HK-2 (cell line): ENCODE data around the gene AOC1.
"Not testable (repeated sequence)": the region's sequence is repeated elsewhere in the genome, so short reads cannot be mapped to it uniquely, and the experiment has no call there.

Experiments
- DNase-seq: peaks from one replicate; pipeline ENCODE4 v3.0.0-alpha.2; 2018; ENCODE audit not compliant: unreplicated experiment

AOC1 gene, protein sequence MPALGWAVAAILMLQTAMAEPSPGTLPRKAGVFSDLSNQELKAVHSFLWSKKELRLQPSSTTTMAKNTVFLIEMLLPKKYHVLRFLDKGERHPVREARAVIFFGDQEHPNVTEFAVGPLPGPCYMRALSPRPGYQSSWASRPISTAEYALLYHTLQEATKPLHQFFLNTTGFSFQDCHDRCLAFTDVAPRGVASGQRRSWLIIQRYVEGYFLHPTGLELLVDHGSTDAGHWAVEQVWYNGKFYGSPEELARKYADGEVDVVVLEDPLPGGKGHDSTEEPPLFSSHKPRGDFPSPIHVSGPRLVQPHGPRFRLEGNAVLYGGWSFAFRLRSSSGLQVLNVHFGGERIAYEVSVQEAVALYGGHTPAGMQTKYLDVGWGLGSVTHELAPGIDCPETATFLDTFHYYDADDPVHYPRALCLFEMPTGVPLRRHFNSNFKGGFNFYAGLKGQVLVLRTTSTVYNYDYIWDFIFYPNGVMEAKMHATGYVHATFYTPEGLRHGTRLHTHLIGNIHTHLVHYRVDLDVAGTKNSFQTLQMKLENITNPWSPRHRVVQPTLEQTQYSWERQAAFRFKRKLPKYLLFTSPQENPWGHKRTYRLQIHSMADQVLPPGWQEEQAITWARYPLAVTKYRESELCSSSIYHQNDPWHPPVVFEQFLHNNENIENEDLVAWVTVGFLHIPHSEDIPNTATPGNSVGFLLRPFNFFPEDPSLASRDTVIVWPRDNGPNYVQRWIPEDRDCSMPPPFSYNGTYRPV

DNA sequence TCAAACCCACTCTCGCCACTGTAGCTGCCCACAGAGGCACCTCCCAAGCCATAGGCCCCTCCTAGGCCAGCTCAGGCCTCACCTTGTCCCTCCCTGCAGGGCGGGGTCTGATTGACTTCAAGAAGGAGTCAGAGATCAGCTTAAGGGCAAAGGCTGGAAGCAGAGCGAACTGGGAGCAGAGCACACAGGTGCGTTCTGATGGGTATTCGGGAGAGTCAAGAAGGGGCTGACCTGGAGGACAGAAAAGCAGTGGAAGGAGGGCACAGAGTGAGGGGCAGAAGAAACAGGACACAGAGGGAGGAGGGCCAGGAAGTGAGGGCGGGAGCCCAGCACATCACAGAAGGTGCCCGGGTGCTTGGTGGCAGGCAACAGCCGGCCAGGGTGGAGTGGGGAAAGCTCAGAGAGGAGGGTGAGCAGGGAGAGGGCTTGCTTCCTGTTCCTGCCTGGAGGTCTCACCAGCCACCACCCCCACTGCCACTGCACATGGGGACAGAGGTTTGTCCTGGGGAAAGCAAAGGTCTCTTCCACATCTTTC lies at the start of gene AOC1:
Gene AOC1, plus strand, starts transcription at position 147 of the 535 bp plus-strand sequence. CDS start 3,954 bp downstream, outside the sequence.
- no peak for DNase-seq

DNA sequence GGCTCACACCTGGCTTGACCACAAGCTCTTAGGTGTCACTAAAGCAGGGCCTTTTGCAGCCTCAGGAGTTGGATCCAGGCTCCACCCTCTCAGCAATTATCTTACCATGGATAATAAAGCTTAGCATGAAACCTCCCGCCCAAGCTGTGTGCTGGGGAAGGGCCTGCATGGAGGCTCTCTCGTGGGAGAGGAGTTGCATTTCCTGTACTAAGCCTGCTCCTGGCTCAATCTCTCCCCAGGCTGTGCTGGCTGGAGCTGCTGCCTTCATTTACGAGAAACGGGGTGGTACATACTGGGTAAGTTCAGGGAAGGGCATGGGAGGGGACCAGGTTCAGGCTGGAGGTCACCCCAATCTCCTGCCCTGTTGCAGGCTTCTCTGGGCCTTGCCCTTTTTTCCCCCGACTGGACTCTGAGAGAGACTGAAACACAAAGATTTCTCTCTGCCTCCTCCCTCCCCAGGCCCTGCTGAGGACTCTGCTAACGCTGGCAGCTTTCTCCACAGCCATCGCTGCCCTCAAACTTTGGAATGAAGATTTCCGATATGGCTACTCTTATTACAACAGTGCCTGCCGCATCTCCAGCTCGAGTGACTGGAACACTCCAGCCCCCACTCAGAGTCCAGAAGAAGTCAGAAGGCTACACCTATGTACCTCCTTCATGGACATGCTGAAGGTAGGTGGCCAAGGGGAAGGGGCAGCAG lies 49.0 kb upstream of the AOC1 start:
- no peak for DNase-seq

DNA sequence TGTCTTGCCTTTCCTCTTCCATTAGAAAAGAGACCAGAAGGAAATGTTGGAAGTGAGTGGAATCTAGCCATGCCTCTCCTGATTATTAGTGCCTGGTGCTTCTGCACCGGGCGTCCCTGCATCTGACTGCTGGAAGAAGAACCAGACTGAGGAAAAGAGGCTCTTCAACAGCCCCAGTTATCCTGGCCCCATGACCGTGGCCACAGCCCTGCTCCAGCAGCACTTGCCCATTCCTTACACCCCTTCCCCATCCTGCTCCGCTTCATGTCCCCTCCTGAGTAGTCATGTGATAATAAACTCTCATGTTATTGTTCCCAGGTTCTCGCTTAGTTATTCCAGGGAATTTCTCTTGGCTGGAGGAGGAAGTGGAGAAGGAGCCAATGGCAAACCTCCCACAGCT lies 47.5 kb upstream of the AOC1 start:
- no peak for DNase-seq

DNA sequence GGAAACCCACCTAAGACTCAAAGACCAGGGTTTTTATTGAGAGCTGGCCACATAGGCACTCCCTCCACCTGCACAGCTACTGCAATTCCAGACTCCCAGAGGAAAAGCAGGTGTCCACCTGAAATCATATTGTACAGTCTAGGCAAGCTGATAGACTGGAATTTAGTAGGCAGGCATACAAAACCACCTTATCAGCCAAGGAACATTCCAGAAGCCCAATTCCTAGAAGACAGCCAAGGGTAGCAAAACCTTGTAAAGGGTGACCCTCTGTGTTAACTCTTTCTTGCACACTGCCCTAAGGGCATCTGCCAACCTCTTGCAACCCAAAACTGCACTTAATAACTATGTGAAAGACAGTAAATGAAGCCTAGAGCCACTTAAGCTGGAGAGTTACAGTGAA lies 46.5 kb upstream of the AOC1 start:
- DNase-seq: no peak

DNA sequence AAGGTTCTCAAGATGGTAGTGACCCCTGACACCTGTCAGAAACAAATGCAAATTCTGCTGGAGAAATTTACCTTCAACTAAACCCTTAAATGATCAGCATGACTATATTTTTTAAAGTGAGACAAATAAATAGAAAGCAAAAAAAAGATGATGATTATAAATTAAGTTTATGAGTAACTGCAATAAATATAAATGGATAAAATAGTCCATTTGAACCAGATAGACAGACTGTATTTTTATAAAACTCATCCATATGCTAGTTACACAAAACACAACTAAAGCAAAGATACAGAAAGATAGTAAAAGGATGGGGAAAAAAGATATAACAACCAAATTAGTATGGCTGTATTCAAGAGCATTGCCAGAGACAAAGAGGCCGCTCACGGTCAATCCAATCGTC lies 45.9 kb upstream of the AOC1 start:
- DNase-seq: no peak

DNA sequence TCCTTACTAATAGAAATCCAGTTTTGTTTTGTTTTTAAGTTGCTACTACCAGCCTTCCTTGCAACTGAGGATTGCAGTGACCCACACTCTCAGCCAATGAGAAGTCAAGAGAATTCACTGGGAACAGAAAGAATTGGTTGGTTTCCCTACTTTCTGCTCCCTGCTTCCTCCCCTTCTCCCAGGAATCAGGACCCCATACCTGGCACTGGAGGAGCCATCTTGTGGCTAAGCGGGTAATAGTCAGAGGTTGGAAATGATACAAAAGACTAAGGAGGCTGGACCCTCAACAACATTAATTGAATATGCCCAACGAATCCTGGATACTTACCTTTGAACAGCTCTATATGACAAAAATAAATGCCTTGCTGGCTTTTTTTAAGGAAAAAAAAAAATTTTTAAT lies 45.5 kb upstream of the AOC1 start:
- DNase-seq: no peak

DNA sequence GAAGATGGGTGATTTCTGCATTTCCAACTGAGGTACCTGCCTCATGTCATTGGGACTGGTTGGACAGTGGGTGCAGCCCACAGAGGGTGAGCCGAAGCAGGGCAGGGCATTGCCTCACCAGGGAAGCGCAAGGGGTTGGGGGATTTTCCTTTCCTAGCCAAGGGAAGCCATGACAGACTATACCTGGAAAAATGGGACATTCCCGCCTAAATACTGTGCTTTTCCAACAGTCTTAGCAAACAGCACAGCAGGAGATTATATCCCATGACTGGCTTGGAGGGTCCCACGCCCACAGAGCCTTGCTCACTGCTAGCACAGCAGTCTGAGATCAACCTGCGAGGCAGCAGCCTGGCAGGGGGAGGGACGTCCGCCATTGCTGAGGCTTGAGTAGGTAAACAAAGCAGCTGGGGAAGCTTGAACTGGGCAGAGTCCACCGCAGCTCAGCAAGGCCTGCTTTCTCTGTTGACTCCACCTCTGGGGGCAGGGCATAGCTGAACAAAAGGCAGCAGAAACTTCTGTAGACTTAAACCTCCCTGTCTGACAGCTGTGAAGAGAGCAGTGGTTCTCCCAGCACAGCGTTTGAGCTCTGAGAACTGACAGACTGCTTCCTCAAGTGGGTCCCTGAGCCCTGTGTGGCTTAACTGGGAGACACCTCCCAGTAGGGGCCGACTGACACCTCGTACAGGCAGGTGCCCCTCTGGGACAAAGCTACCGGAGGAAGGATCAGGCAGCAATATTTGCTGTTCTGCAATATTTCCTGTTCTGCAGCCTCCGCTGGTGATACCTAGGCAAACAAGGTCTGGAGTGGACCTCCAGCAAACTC lies 44.5 kb upstream of the AOC1 start:
- DNase-seq: not testable (repeated sequence)

DNA sequence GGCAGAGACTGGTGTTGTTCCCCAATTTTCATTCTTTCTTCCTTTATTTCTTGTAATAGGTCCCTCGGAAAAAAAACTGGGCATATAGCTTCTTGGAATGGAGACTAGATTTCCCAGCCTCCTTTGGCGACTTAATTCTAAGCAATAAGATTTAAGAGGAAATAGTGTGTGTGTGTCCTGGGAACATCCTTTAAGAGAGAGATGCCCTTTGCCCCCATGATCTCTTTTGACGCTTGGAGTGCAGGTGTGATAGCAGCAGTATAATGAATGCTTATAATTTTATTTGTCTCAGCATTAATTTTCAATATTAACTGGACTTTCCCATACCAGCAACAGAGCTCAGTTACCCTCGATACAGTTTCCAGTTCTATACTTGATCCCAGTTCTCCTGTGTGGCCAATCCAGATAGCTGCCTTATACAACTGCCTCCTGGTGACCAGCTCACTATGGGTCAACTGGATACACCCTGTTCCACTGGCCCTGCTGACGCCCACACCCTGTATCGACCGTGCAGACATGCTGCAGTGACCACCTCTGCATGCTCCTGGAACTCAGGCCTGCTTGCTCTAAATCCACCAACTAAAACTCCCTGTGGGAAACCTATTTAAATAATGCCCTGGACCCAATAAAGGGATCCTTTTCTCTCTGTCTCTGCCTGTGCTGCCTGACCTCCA lies 37.9 kb upstream of the AOC1 start:
- DNase-seq: no peak

DNA sequence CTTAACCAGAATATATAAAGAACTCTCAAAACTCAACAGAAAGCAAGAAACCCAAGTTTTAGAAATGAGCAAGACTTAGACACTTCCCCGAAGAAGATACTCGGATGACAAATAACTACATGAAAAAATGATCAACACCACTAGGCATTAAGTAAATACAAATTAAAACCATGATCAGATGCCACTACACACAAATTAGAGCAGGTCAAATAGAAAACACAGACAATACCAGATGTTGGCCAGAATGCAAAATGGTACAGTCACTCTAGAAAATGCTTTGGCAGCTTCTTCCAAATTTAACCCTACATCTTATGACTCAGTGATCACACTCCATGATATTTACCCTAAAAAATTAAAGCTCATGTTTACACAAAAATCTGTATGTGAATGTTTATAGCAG lies 33.3 kb upstream of the AOC1 start:
- no peak for DNase-seq

DNA sequence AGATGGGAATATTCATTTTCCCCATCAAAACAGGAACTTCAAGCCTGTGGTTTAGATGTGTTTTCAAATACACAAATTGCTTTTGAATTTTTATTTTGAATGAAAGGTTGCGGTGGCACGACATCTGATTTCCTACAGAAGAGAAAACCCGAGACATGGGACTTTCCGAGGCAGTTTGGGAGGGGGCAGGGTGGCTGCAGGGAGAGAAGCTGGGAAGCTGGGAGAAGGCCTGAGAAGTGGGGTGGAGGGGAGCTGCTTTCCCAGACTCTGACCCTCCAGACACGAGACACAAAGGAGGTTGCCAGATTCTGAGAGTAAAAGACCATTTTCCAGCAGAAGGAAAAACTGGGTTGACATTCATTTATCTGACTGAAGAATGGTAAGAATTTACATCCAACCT lies 32.2 kb upstream of the AOC1 start:
- no peak for DNase-seq

DNA sequence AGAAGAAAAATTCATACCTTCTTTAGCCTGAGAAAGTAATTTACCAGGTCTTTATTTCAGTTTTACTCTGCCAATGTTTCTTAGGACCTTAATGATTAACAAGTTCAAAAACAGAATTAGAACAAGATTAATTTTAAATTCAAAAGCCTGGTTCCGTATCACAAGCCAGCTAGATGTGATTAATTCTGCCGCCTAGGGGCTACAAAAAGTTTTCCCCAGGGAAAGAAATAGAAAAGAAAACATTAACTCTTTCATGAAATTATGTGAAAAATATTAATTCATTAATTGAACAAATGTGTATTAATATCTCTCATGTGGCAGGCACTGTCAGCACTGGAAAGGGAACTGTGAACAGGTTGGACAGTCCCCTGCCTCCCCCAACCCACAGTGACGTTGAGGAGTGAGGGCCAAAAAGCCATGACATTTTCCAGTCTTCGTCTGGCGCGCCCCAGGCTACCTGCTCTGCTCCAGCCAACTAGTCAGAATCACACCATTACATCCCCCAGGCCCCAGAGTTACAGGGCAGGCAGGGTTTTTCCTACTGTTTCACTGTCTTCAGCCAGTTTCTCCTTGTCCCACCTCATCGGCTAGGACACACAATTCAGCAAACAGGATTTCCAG lies 31.6 kb upstream of the AOC1 start:
- no peak for DNase-seq

DNA sequence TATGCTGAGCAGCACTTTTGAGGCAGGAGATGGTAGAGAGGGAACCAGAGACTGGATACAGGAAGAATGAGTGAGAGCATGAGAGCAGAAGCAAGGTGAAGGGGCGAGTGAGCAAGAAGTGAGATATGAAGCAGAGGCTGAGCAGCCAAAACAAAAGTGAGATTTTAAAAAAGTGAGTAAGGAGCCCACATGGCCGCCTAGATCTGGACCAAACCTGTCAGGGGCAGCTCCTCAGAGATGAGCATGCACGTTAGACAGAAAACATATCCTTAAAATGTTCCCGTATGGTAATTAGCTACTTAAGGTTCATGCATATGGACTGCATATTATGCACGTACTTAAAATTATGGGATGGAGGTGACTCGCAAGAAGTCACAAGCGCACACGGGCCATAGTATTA lies 29.3 kb upstream of the AOC1 start:
- DNase-seq: no peak

DNA sequence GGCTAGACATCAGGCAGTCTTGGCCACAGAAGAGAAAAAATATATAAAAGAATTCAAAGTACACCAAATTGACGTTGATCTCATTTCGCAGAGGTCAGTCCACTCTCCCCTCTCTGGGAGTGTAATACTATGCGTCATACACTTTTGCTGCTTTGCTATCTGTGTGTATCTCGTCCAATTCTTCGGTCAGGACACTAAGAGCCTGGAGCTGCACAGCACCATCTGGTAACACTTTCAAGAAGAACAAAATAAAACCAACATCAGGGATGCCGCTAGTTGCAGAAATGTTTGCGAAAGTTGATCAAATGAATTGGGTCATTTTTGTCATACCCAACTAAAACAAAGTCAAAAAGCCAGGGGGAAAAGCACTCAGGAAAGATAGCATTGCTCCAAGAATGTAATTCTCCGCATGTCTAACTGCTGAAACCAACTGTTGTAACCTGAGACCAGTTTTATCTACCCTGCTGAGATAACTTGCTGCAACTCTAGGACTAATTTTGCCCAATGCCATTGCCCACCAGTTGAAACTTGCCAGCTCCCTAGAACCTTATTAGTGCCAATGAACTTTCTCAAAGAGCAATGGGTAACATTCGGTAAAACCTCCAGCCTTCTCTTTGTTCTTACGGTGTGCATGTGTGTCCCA lies 28.7 kb upstream of the AOC1 start:
- no peak for DNase-seq

DNA sequence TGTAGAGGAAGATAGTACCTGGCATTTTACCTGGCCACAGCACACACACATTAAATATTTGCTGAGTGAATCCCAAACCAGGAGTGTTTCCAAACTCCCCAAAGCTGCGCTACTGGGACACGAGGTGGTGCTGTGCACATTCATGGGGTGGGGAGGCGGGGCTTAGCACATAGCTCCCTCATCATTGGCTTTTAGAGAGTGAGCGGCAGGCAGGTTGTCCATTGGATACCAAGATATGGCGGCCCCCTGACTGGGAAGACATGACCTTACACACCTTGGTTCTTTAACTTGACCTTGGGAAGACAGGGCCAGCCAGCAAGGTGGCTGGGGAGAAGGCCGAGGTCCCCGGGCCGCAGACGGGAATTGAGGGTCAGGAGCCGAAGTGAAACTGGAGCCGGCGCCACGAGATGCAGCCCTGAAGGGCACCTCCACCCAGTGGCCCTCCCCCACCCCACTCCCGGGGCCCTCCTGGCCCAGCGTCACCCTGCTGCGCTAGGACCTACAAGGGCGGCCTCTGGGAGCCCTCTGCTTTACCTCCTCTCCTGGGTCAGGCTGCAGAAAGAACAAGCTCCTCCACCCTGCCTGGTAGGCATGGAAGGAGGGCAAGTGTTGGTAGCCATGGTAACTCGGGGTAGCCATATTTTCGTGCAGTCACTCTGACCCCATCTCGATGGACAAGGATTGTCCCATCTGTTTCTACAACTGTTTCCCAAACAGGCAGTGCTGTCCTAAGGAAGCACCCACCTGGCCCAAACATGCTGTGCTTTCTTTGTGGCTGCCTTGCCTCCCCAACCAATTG lies 27.7 kb upstream of the AOC1 start:
- DNase-seq: no peak

DNA sequence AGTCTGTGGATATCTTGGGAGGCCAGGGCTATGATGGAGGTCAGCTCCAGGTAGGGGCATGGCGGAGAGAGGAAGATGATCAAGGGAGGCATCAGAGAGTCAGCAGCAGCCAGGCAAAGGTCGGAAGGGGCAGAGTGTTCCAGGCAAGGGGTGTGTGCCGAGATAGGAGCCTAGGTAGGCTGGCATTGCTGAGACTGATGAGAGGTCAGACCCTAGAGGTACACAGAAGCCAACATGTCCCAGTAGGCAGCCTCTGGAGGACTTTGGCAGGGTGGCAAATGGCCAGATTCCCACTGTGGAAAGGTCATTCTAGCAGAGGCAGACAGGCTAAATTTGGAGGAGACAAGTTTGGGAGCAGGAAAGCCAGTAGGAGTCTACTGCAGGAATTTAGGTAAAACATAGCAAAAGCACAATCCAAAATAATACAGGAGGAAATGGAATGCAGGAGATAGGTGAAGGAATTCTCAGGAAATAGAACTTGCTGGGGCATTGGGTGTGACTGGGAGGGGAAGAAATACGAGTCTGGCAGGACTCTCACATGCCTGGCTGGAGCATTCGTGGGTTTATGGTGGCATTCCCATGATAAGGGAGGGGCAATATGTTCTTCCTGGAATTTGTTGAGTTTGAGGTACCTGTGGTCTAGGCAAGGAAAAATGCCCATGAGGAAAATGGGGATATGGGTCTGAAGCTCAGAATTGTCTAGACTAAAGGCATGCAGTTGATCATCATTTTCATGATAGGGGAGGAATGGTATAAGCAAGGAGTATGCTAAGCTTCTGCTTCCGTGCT lies 26.1 kb upstream of the AOC1 start:
- no peak for DNase-seq

DNA sequence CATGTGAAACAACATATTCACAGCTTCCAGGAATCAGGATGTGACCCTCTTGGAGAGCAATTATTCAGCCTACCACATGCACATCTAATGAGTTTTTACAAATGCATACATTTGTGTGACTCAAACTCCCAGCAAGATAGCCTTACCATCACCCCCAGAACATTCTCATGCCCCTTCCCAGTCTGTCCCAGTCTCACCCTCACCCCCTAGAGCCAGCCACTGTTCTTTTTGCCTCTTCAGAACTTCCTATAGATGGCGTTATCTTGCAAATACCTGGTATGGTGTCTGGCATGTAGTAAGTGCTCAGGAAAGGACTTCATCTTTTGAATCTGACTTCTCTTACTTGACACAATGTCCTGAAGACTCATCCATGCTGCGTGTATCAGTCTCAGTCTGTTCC lies 23.9 kb upstream of the AOC1 start:
- DNase-seq: no peak

DNA sequence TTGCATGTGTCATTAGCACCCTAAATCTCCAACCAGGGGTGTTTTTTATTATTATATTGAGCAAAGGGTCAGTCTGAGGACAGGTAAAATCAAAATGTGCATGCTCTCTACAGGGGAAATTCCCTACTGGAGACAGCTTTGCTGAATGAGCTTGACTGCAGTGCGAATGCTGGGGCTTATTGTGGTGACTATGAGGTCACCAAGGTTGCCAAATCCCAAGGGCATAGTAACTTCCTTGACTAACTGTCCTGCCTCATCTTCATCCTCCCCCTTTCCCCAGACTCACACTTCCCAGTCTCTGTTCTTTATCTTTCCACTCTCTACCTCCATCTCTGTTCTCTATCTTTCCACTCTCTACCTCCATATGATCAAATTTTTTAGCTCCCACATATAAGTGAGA lies 22.9 kb upstream of the AOC1 start:
- DNase-seq: no peak

DNA sequence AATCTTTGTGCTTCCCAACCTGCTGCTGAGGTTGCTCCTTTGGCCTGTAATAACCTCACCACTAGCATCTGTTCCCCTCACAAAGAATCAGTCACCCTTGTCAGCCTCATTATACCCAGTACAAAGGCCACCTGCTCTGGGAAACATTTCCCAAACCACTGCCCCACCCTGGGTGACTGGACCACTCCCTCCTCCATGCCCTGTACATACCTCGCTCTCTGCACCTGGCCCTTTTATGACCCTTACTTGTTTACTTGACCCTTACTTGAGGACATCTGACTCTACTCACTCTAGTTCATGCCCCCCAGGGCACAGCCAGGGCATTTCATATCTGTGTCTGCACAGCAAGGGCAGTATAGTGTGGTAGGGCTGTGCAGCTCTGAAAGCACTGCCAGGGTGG lies 21.4 kb upstream of the AOC1 start:
- no peak for DNase-seq
